H9 (cell line): ENCODE data around the gene DAB1. TPM values are rescaled to one million over a fixed set of nuclear protein-coding genes. Genes with fewer than 3 reads are reported as not detected.

ENCODE experiments used
- DNase-seq: peaks from one replicate; pipeline ENCODE4 v3.0.0-alpha.2; 2017
- H2AFZ ChIP-seq: one replicate; pipeline ENCODE4 v1.6.1; 2013; ENCODE audit warnings: mild to moderate bottlenecking, low read length, control low read depth, moderate library complexity
- H2AK5ac ChIP-seq: 2 replicates; pipeline ENCODE4 v1.6.1; 2013; ENCODE audit warnings: low read length, control low read depth, mixed read lengths; ENCODE audit not compliant: insufficient read length
- H2BK120ac ChIP-seq: one replicate; pipeline ENCODE4 v1.6.1; 2013; ENCODE audit warnings: low read depth, mild to moderate bottlenecking, low read length, control low read depth, inconsistent platforms; ENCODE audit not compliant: poor library complexity, severe bottlenecking
- H2BK12ac ChIP-seq: 2 replicates; pipeline ENCODE4 v1.6.1; 2013; ENCODE audit warnings: low read length, control low read depth, mixed read lengths, low read depth; ENCODE audit not compliant: insufficient read length
- H2BK15ac ChIP-seq: 2 replicates; pipeline ENCODE4 v1.6.1; 2013; ENCODE audit warnings: low read depth, low read length, control low read depth
- H2BK20ac ChIP-seq: one replicate; pipeline ENCODE4 v1.6.1; 2013; ENCODE audit warnings: low read depth, mild to moderate bottlenecking, low read length, control low read depth, inconsistent platforms; ENCODE audit not compliant: poor library complexity, severe bottlenecking
- H2BK5ac ChIP-seq: 2 replicates; pipeline ENCODE4 v1.6.1; 2013; ENCODE audit warnings: low read length, control low read depth, mixed read lengths; ENCODE audit not compliant: insufficient read length
- H3K14ac ChIP-seq: 2 replicates; pipeline ENCODE4 v1.6.1; 2013; ENCODE audit warnings: low read length, control low read depth; ENCODE audit not compliant: insufficient read depth
- H3K18ac ChIP-seq: 2 replicates; pipeline ENCODE4 v1.6.1; 2013; ENCODE audit warnings: low read depth, mild to moderate bottlenecking, mixed read lengths, low read length, control low read depth; ENCODE audit not compliant: insufficient read length
- H3K23ac ChIP-seq: 2 replicates; pipeline ENCODE4 v1.6.1; 2013; ENCODE audit warnings: low read length, control low read depth, mixed read lengths, low read depth; ENCODE audit not compliant: insufficient read length
- H3K23me2 ChIP-seq: 2 replicates; pipeline ENCODE4 v1.6.1; 2013; ENCODE audit warnings: low read depth, mild to moderate bottlenecking, mixed read lengths, low read length, control low read depth; ENCODE audit not compliant: insufficient read length, poor library complexity, severe bottlenecking
- H3K27ac ChIP-seq: 2 replicates; pipeline ENCODE4 v1.5.1; 2013; ENCODE audit warnings: low read length, control low read depth, mixed read lengths, low read depth; ENCODE audit not compliant: insufficient read length
- H3K27me3 ChIP-seq: 2 replicates; pipeline ENCODE4 v1.6.1; 2013; ENCODE audit warnings: low read length, control low read depth, inconsistent platforms; ENCODE audit not compliant: insufficient read depth
- H3K4ac ChIP-seq: 2 replicates; pipeline ENCODE4 v1.6.1; 2013; ENCODE audit warnings: low read depth, mild to moderate bottlenecking, control low read depth, inconsistent platforms, low read length, moderate library complexity
- H3K4me1 ChIP-seq: 2 replicates; pipeline ENCODE4 v1.6.1; 2013; ENCODE audit warnings: low read length, control low read depth, inconsistent platforms; ENCODE audit not compliant: insufficient read depth
- H3K4me2 ChIP-seq: 2 replicates; pipeline ENCODE4 v1.6.1; 2013; ENCODE audit warnings: low read length, control low read depth, mixed read lengths; ENCODE audit not compliant: insufficient read length, insufficient read depth
- H3K56ac ChIP-seq: 2 replicates; pipeline ENCODE4 v1.6.1; 2013; ENCODE audit warnings: low read depth, mild to moderate bottlenecking, mixed read lengths, low read length, control low read depth; ENCODE audit not compliant: insufficient read length
- H3K79me1 ChIP-seq: 2 replicates; pipeline ENCODE4 v1.6.1; 2013; ENCODE audit warnings: low read depth, mild to moderate bottlenecking, moderate library complexity, low read length, control low read depth, inconsistent platforms; ENCODE audit not compliant: insufficient read depth, poor library complexity, severe bottlenecking
- H3K79me2 ChIP-seq: 2 replicates; pipeline ENCODE4 v1.6.1; 2013; ENCODE audit warnings: low read length, control low read depth, inconsistent platforms; ENCODE audit not compliant: insufficient read depth
- H3K9ac ChIP-seq: 2 replicates; pipeline ENCODE4 v1.6.1; 2013; ENCODE audit warnings: low read length, control low read depth, mixed read lengths; ENCODE audit not compliant: insufficient read length; ENCODE audit errors: extremely low read depth
- H3K9me3 ChIP-seq: one replicate; pipeline ENCODE4 v1.6.1; 2013; ENCODE audit warnings: low read depth, low read length, inconsistent platforms; ENCODE audit not compliant: control insufficient read depth
- H3T11ph ChIP-seq: one replicate; pipeline ENCODE4 v1.6.1; 2013; ENCODE audit warnings: mild to moderate bottlenecking, low read length, control low read depth, inconsistent platforms
- H4K20me1 ChIP-seq: one replicate; pipeline ENCODE4 v1.6.1; 2013; ENCODE audit not compliant: control insufficient read depth, insufficient read length, insufficient read depth
- H4K5ac ChIP-seq: 2 replicates; pipeline ENCODE4 v1.6.1; 2013; ENCODE audit warnings: low read depth, mild to moderate bottlenecking, mixed read lengths, low read length, control low read depth; ENCODE audit not compliant: insufficient read length
- H4K8ac ChIP-seq: replicated peaks from 2 replicates; pipeline ENCODE4 v1.6.1; 2013; ENCODE audit warnings: low read length, control low read depth, mixed read lengths, low read depth; ENCODE audit not compliant: insufficient read length
- H4K91ac ChIP-seq: 2 replicates; pipeline ENCODE4 v1.6.1; 2013; ENCODE audit warnings: low read depth, mild to moderate bottlenecking, moderate library complexity, mixed read lengths, low read length, control low read depth; ENCODE audit not compliant: insufficient read length
- H3K27ac Mint-ChIP-seq, 3 experiments: 2 replicates in 2 of 3; 3 replicates in 1 of 3; pipeline ENCODE4 v1.8.0; 2020 to 2021; ENCODE audit warnings: mixed read lengths in 3 of 3, mild to moderate bottlenecking in 1 of 3, moderate library complexity in 1 of 3
- H3K27me3 Mint-ChIP-seq: 2 replicates; pipeline ENCODE4 v1.8.0; 2021; ENCODE audit warnings: low read depth, mild to moderate bottlenecking, moderate library complexity, mixed read lengths
- H3K36me3 Mint-ChIP-seq, 3 experiments: 2 replicates in 2 of 3; 3 replicates in 1 of 3; pipeline ENCODE4 v1.8.0; 2020 to 2021; ENCODE audit warnings: low read depth in 3 of 3, mixed read lengths in 3 of 3; ENCODE audit not compliant: insufficient read depth in 1 of 3
- H3K4me1 Mint-ChIP-seq, 2 experiments: 2 replicates each; pipeline ENCODE4 v1.8.0; 2020; ENCODE audit warnings: mixed read lengths in 2 of 2
- H3K4me3 Mint-ChIP-seq, 2 experiments: 2 replicates in 1 of 2; 3 replicates in 1 of 2; pipeline ENCODE4 v1.8.0; 2020 to 2021; ENCODE audit warnings: mild to moderate bottlenecking in 2 of 2, mixed read lengths in 2 of 2, moderate library complexity in 1 of 2
- H3K9me3 Mint-ChIP-seq, 2 experiments: 2 replicates in 1 of 2; 3 replicates in 1 of 2; pipeline ENCODE4 v1.8.0; 2020; ENCODE audit warnings: mild to moderate bottlenecking in 2 of 2, mixed read lengths in 2 of 2, moderate library complexity in 1 of 2
- CTCF ChIP-seq: fragments of 200-600 bp; sonication (generic); conservative IDR thresholded peaks from 3 replicates; pipeline ENCODE4 v1.8.0; 2021; ENCODE audit warnings: antibody characterized with exemption, mild to moderate bottlenecking
- WGBS: extraction: QIAGEN DNeasy Blood & Tissue Kit; methylation state at CpG from one replicate; pipeline ENCODE4 v1.1.7; 2013; ENCODE audit warnings: missing lambda C conversion rate, low lambda C conversion rate, mixed read lengths; ENCODE audit not compliant: insufficient read length; ENCODE audit errors: extremely low coverage; 5-methylcytosine and 5-hydroxymethylcytosine counted together
- total RNA-seq: library from RNA; stranded (reverse); gene quantifications from 2 replicates; pipeline ENCODE4 v1.2.1, GENCODE V29; 2021

Gene DAB1
- total RNA-seq, 1 experiment from 2014 or later, result 9.3 TPM

- Mint-ChIP-seq H3K27ac (no peak overlapping the region), H3K27me3 (no peaks in the 10 kb centered on the region), H3K4me3 (no peak overlapping the region), H3K36me3 (no peaks in the 10 kb centered on the region; a peak in 1 of 7 replicates), H3K4me1 (peaks cover 0 to 4% of the 10 kb centered on the region in 2 experiments; a peak in 1 of 4 replicates), H3K9me3 (no peaks in the 10 kb centered on the region)
- WGBS, result no CpG with 5 or more reads among the region's 3 CpGs
- no peak overlapping the region for H3K23ac ChIP-seq
- H3K23me2 ChIP-seq, result no peaks in the 10 kb centered on the region
- no peak overlapping the region for H2BK12ac ChIP-seq
- H2BK5ac ChIP-seq, result no peak overlapping the region
- no peak overlapping the region for H3K14ac ChIP-seq
- H2BK20ac ChIP-seq, result no peak overlapping the region
- H3K79me1 ChIP-seq, result no peaks in the 10 kb centered on the region
- no peak for DNase-seq
- H3K18ac ChIP-seq, result no peak overlapping the region
- no peak overlapping the region for H2BK15ac ChIP-seq
- H4K91ac ChIP-seq, result no peak overlapping the region
- H3K4me2 ChIP-seq, result no peak overlapping the region
- H3K27me3 ChIP-seq, result no peaks in the 10 kb centered on the region
- no peaks in the 10 kb centered on the region for H4K20me1 ChIP-seq
- H3K9me3 ChIP-seq, result no peaks in the 10 kb centered on the region
- no peak overlapping the region for H3K9ac ChIP-seq
- H2BK120ac ChIP-seq, result no peak overlapping the region
- H3K4ac ChIP-seq, result no peak overlapping the region
- no peak overlapping the region for H4K5ac ChIP-seq
- TF ChIP-seq CTCF, result peak; percentile 41
- no peak overlapping the region for H3K56ac ChIP-seq
- H2AK5ac ChIP-seq, result no peak overlapping the region
- H3K27ac ChIP-seq, result no peak overlapping the region
- H4K8ac ChIP-seq, result no peak overlapping the region
- peaks cover 2% of the 10 kb centered on the region; the same call in 1 of the 2 replicates for H3K4me1 ChIP-seq
- no peak overlapping the region for H3T11ph ChIP-seq
- H3K79me2 ChIP-seq, result no peaks in the 10 kb centered on the region
- no peak overlapping the region for H2AFZ ChIP-seq
Measured at GRCh38 chr1:57232500-57232899, 191.4 kb downstream of the DAB1 start.
